Dermis microvascular lymphatic vessel endothelial cell (primary cell): ENCODE results near the gene HPSE2. TPM values are rescaled to one million over a fixed set of nuclear protein-coding genes. Genes with fewer than 3 reads are reported as not detected.

ENCODE experiments used
- DNase-seq, 2 donors: peaks; one replicate each; pipeline versions ENCODE4 v3.0.0 to v3.0.0-alpha.2; 2010; ENCODE audit warnings: low read depth in 2 of 2
- total RNA-seq: library from RNA; depleted of rRNA; stranded (reverse); fragments of >200 nt; gene quantifications from 2 replicates; pipeline ENCODE4 v1.2.1, GENCODE V29; 2014

HPSE2 gene
- total RNA-seq, 1 donor from 2014 or later: under 0.01 TPM

DNA sequence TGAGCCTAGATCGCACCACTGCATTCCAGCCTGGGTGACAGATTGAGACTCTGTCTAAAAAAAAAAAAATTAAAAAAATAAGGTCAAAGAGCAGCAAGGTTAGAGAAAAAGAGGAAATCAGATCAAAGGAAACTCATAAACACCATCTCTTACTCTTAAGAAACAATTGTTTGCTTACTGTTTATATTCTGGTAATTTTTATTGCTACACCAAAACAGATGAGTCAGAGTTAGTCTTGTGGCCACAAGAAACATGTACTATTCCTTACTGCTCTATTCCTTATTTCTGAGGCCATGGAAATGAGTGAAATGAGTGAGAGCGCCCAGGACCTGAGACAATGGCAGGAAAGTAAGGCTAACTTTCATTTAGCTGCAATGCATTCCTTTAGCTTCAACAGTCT lies 387.3 kb downstream of the HPSE2 start:
- DNase-seq: no peak

GRCh38 chr10:98846787-98847186 lies 388.9 kb downstream of the HPSE2 start:
- DNase-seq: no peak

DNA sequence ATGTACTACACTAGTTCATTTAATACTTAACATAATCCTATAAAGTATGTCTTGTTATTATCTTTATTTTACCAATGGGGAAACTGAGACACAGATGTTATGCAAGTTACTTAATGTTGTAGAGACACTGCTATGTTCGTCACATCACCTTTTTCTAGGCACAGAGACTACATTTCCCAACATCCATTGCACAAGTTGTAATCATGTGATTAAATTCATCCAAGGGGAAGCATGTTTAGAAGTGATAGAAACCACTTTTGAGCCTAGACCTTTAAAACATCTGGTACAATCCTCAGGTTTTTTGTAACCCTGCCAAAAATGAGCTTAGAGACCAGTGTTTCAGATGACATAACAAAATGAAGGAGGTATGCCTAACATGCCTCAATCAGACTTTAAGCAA lies 402.1 kb downstream of the HPSE2 start:
- DNase-seq: no peak

DNA sequence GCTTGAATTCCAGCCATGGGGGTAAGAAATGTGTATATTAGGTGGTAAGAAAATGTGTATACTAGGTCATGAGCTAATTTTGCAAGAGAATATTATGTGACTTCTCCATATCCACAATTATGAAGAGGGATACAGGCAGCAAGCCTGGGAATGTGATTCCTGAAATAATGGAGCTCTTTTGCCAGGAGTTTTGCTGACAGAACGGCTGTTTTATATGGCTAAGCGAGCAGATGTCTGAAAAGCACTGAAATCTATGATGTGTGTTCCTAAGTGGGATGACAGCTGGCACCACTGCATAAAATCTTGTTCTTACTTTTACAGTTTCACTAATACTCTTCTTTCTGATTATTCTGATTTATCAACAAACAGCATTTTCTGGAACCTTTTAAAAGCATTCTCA lies 402.9 kb downstream of the HPSE2 start:
- no peak for DNase-seq

DNA sequence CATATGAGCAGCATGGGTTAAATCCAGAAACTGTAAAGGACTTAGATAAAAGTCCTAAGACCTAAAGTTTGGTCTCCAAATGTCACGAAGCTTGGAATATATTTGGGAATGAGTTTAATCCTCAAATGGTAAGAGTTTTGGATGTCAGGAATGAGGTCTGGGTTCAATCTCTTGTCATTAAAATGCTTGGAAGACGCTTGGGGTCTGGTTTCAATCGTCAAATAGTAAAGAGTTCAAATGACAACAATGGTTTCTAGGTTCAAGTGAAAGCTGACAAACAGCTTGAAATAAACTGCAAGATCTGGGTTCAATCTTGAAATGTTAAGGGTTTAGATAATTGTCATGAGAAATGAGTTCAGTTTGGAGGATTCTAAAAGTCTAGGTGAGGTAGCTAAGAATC lies 403.5 kb downstream of the HPSE2 start:
- DNase-seq: no peak

DNA sequence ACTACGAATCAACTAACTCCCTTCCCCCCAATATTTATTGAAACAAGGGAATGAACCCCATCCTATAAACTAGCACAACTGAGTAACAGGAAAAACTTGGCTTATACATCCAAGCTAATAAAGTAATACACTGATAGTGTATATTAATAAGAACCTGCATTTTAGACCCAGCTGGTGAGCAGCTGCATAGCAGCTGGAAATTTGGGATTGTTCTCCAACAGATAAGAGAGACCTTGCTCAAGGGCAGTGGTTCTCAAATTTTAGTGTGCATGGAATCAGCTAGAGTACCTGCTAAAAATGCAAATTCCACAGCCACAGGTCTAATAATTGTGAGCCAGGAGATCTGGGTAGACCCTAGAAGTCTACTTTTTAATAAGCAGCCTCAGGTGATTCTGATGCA lies 404.3 kb downstream of the HPSE2 start:
- no peak for DNase-seq

GRCh38 chr10:98825741-98826140 lies 409.9 kb downstream of the HPSE2 start:
- no peak for DNase-seq

- no peak for DNase-seq
Observed at GRCh38 chr10:98817396-98817795, 418.3 kb downstream of the HPSE2 start.

- DNase-seq: no peak
Observed at GRCh38 chr10:98815039-98815885, 420.4 kb downstream of the HPSE2 start.

- no peak for DNase-seq
Observed at GRCh38 chr10:98814470-98814869, 421.2 kb downstream of the HPSE2 start.

DNA sequence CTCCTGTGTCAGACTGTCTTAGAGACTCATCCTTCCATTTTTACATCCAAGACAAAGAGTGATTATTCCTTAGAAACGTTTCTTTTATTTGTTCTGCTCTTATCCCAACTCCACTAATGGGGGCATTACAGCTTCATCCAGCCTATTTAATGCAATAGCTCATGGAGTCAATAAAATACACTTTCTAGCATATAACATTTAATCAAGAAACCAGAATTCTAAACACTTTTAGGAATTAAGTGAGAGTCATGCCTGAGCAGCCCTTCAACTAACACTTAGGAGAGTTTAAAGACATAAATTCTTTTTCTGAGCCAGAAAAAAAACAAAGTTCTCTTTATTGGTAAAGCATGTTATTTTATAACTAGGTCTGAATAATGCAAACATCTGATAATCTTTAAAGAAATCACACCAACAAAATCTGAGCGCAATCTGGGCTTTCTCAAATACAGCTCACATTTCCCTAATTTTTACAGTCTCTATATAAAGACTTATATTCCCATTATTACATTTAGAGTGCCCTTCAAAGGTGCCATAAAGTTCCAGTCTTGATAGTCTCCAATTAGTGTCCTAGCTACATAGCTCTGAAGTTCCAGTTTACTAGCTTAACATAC lies 427.3 kb downstream of the HPSE2 start:
- DNase-seq: no peak

GRCh38 chr10:98800263-98800662 lies 435.4 kb downstream of the HPSE2 start:
- no peak for DNase-seq

DNA sequence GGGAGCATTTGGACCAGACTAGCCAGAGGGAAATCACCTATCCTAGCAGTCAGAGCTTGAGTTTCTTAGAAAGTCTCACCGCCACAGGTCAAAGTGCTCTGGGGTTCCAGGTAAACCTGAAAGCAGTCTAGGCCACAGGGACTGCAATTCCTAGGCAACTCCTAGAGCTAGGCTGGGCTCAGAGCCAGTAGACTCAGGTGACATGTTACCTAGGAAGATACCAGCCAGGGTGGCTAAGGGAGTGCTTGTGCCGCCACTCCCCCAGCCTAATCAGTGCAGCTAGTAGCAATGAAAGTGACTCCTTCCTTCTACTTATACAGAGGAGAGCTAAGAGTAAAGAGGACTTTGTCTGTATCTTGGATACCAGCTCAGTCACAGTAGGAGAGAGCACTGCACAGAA lies 440.2 kb downstream of the HPSE2 start:
- DNase-seq: no peak

- no peak for DNase-seq
Observed at GRCh38 chr10:98790817-98791216, 444.8 kb downstream of the HPSE2 start.

DNA sequence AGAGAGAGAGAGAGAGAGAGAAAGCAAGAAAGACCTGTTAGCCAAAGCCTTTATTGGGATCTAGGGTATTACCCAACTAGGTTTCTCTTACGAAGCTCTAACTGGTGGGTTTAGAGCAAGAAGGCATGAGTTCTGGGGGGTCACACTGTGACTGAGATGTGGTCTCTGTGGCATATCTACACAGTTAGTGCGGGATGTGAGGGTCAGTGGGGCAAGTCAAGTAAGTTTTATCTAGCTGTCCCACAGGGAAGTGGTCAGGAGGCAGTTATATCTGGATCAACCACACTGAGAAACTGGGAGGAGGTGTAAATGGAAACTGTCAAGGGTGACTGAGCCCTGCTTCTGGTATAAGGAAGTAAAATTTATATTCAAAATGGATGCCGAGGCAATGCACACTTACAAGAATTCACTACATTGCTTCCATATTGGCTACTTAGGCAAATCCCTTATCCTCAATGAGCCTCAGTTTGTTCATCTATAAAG lies 457.3 kb downstream of the HPSE2 start:
- no peak for DNase-seq

- DNase-seq: no peak
Observed at GRCh38 chr10:98758463-98758862, 477.2 kb downstream of the HPSE2 start.

DNA sequence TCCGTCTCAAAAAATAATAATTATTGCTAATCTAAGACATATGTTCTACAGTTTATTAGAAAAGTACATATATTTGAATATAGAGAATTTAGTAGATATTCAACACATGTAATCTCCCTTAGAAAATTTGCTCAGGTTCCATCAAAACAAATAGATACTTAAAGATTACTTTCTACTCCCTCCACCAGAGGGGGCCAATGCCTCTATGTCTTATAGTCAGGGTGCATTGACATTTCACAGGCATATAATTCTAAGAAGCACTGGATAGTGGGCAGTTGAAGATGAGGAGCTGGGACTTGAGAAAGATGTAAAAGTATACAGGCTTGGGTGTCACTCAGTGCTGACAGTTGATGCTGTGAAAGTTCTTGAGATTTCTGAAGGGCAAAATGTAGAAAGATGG lies 487.4 kb downstream of the HPSE2 start:
- DNase-seq: peak in 1 of 2 donors; percentile 32

GRCh38 chr10:98745645-98746044 lies 490.0 kb downstream of the HPSE2 start:
- DNase-seq: no peak

DNA sequence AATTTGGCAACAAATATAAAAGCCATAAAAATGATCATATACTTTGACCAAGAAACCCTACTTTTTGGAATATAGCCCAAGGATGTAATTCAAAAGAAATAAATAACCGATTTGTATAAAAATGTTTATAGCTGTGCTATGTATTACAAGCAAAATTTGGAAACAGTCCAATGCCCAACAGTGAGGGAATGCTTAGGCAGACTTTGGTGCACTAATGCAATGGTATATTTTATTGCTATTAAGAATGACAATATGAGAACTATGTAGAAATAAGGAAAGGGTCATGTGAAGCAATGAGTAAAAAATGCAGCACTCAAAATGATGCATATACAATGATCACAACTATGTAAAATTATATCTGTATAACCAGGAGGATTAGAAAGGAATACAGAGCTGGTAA lies 515.1 kb downstream of the HPSE2 start:
- no peak for DNase-seq

DNA sequence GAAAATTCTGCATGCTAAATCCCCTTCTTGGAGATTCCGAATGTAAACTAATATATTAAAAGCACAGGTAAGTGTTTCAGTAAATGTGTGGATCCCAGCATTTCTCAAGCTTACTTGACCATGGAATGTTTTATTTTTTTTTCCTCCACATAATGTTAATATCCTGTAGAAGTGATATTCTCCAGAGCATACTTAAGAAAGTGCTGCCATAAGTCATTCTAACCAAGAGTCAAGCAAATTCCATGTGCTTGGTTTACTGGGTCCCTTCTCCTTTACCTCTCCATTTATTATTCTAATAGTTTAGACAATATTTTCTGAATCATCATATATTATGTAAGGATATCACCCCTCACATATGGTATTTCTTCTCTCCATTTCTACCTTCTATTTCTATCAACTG lies 522.1 kb downstream of the HPSE2 start:
- DNase-seq: no peak

GRCh38 chr10:98696516-98696915 lies 539.1 kb downstream of the HPSE2 start:
- DNase-seq: no peak

GRCh38 chr10:98694883-98695282 lies 540.8 kb downstream of the HPSE2 start:
- no peak for DNase-seq

DNA sequence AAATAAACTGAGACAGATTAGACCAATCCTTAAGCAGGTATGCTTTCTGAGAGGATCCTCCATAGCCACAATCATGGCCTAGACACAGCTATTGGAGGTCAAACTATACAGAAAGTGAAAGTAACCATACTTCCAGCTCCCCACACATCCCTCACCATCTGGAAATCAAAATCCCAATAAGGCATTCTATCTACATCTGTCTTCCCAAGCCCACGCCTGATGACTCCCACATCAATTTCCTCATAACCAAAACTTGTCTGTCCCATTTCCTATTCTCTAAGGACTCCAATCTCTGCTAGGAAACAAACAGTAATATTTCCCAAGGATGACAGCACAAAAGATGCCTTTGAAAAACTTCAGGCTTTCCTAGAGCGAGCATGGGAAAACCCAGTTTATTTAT lies 541.6 kb downstream of the HPSE2 start:
- no peak for DNase-seq
